A549 treated with AZD2906 at 1 μM for 4 hours (cell line): Measurements from ENCODE around the gene SLC38A3. TPM values are rescaled to one million over a fixed set of nuclear protein-coding genes. Genes with fewer than 3 reads are reported as not detected.

Experiments used
- total RNA-seq: library from RNA; stranded (reverse); fragments of 200-300 nt; extraction: Qiagen RNA extraction; gene quantifications from 5 replicates; pipeline ENCODE4 v1.2.3, GENCODE V29; 2022

The SLC38A3 gene
- total RNA-seq: 0.03 to 0.15 TPM (median 0.13 TPM) in 4 of 5 replicates, not detected in the other

DNA sequence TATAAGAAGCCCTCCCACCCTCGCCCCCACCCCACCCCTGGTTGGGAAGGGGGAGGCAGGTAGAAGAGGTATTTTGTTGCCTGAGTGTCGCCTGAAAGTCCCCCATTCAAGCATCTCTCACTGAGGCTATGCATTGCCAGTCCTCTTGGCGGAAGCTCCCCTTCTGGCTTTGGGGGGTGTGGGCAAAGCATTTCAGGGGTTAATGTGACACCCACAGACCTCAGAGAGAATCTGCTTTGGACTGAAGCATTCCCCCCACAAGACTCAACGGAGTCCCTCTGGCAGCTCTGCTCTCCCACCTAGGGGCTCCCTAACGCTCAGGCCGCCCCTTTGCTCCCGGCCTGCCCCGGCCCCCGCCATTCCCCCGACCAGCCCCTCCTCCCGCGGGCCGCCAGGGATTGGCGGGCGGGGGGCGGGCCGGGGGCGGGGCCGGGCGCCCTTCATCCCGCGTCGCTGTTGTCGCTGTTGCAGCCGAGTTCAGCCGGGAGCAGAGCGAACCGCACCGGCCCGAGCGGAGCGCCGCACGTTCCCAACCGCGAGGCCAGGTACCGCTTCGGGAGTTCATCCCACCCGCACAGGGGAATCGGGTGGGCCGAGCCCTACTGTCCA, at the start of gene SLC38A3:
TSS of gene SLC38A3 (plus strand) at position 468 of the 609 bp plus-strand sequence. CDS start 8,929 bp downstream, outside the sequence.

DNA sequence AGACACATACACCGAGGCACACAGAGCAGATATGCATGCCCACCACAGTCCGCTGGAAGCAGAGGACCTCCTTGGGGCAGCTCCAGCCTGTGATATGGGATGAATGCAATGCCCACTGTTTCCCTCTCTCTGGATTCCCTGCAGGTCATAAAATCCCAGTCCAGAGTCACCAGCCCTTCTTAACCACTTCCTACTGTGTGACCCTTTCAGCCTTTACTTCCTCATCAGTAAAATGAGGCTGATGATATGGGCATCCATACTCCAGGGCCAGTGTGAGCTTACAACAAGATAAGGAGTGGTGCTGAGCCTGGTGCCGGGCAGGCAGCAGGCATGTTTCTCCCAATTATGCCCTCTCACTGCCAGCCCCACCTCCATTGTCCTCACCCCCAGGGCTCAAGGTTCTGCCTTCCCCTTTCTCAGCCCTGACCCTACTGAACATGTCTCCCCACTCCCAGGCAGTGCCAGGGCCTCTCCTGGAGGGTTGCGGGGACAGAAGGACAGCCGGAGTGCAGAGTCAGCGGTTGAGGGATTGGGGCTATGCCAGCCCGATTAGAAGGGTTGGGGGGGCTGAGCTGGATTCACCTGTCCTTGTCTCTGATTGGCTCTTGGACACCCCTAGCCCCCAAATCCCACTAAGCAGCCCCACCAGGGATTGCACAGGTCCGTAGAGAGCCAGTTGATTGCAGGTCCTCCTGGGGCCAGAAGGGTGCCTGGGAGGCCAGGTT, 14.0 kb upstream of the SLC38A3 start, which contains the start of gene GNAT1:
TSS of gene GNAT1 (plus strand) at position 675 of the 725 bp plus-strand sequence. CDS start 116 bp downstream, outside the sequence.

GRCh38 chr3:50235716-50236483, 30.8 kb downstream of the SLC38A3 start, which contains the start of gene GNAI2:
Gene GNAI2 (plus strand): TSS chr3:50236204. CDS start chr3:50236336, 132 bp downstream.

DNA sequence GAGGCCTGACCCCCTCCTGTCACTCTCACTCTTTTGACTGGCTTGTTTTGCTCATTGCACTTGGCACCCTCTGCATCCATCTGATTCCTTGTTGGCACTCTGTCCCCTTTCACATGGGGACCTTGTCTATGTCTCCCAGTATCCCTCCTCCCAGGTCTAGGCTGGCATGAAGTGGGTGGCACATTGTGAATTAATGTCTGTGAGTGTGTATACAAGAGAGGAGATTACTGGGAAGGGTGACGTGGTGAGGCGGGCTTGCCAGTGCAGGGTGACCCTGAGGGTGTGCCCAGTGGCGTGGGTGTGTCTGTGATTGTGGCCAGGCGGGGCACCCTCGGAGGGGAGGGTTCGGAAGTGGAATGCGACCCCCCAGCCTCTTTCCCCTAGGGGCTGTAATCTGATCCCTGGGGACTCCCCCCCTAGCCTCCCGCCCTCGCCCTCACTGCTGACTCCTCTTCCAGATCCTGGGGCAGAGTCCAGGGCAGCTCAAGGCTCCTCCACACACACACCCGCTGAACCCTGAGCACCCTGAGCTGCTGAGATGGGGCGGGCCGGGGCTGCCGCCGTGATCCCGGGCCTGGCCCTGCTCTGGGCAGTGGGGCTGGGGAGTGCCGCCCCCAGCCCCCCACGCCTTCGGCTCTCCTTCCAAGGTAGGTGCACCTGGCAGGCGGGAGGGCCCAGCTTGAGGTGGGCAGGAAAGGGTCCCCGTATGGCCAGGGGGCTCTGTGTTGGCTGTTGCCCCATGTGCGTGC, 63.8 kb downstream of the SLC38A3 start, which contains the start of gene SEMA3B:
TSS of gene SEMA3B (plus strand) at position 445 of the 749 bp plus-strand sequence. CDS start at position 539, 94 bp downstream.

Other genes with a start within 250 kb of the SLC38A3 start
- 28.7 to 33.8 TPM (median 33.2 TPM) in 5 replicates for gene RBM5, start 116.4 kb upstream of the SLC38A3 start, total RNA-seq
- 14.4 to 21.6 TPM (median 19.7 TPM) in 5 replicates for gene SEMA3F, start 49.9 kb upstream of the SLC38A3 start, total RNA-seq
- gene GNAT1, start 13.7 kb upstream of the SLC38A3 start, total RNA-seq: 0.05 to 0.25 TPM (median 0.22 TPM) in 3 of 5 replicates, not detected in the others
- gene GNAI2, start 30.9 kb downstream of the SLC38A3 start, total RNA-seq: 39.0 to 48.9 TPM (median 46.5 TPM) in 5 replicates
- 5.2 to 7.9 TPM (median 7.4 TPM) in 5 replicates for gene SEMA3B, start 63.9 kb downstream of the SLC38A3 start, total RNA-seq
- 0.11 to 0.13 TPM in 2 of 5 replicates, not detected in the others for gene LSMEM2, start 73.8 kb downstream of the SLC38A3 start, total RNA-seq
- gene IFRD2, start 87.2 kb downstream of the SLC38A3 start, total RNA-seq: 71.9 to 93.3 TPM (median 89.3 TPM) in 5 replicates
- gene HYAL3, start 94.1 kb downstream of the SLC38A3 start, total RNA-seq: 7.2 to 9.7 TPM (median 9.5 TPM) in 5 replicates
- gene NAA80, start 94.1 kb downstream of the SLC38A3 start, total RNA-seq: 5.1 to 7.9 TPM (median 7.0 TPM) in 5 replicates
- gene HYAL1, start 98.3 kb downstream of the SLC38A3 start, total RNA-seq: 0.39 to 0.84 TPM (median 0.54 TPM) in 5 replicates
- 24.2 to 33.6 TPM (median 30.5 TPM) in 5 replicates for gene HYAL2, start 117.5 kb downstream of the SLC38A3 start, total RNA-seq
- gene TUSC2, start 123.0 kb downstream of the SLC38A3 start, total RNA-seq: 24.6 to 42.8 TPM (median 35.7 TPM) in 5 replicates
- gene RASSF1, start 135.6 kb downstream of the SLC38A3 start, total RNA-seq: 15.1 to 20.7 TPM (median 19.5 TPM) in 5 replicates
- gene ZMYND10, start 140.5 kb downstream of the SLC38A3 start, total RNA-seq: 0.91 to 1.8 TPM (median 1.2 TPM) in 5 replicates
- gene NPRL2, start 145.5 kb downstream of the SLC38A3 start, total RNA-seq: 13.1 to 15.4 TPM (median 13.5 TPM) in 5 replicates
- gene CYB561D2, start 145.6 kb downstream of the SLC38A3 start, total RNA-seq: 13.6 to 21.4 TPM (median 18.1 TPM) in 5 replicates
- 41.1 to 49.8 TPM (median 48.6 TPM) in 5 replicates for gene TMEM115, start 154.2 kb downstream of the SLC38A3 start, total RNA-seq